Neural cell (in vitro differentiated cells): ENCODE results near the gene TRIM8. TPM values are rescaled to one million over a fixed set of nuclear protein-coding genes. Genes with fewer than 3 reads are reported as not detected.

Experiments used
- H2AFZ ChIP-seq: fragments of 200-600, 300-800 bp; sonication (generic), shearing (Covaris generic); 2 replicates; pipeline ENCODE4 v1.6.0; 2014; ENCODE audit warnings: low read depth, mild to moderate bottlenecking, antibody characterized with exemption, low read length, moderate library complexity
- H3F3A ChIP-seq: fragments of 200-600 bp; shearing (Covaris generic); 2 replicates; pipeline ENCODE4 v1.6.1; 2016; ENCODE audit warnings: mild to moderate bottlenecking, moderate library complexity, mixed read lengths, antibody characterized with exemption, low read length; ENCODE audit not compliant: insufficient read depth, poor library complexity, severe bottlenecking
- H3K27ac ChIP-seq: fragments of 200-600, 300-800 bp; sonication (generic), shearing (Covaris generic); 2 replicates; pipeline ENCODE4 v1.5.1; 2014; ENCODE audit warnings: mild to moderate bottlenecking, low read length, moderate library complexity
- H3K27me3 ChIP-seq: fragments of 300-800, 200-600 bp; sonication (generic), shearing (Covaris generic); 2 replicates; pipeline ENCODE4 v1.6.0; 2014; ENCODE audit warnings: mild to moderate bottlenecking, low read depth, low read length, moderate library complexity; ENCODE audit not compliant: insufficient read depth
- H3K36me3 ChIP-seq: fragments of 300-800, 200-600 bp; sonication (generic), shearing (Covaris generic); 2 replicates; pipeline ENCODE4 v1.5.1; 2014; ENCODE audit warnings: mild to moderate bottlenecking, antibody characterized with exemption, low read length, moderate library complexity; ENCODE audit not compliant: insufficient read depth
- H3K4me2 ChIP-seq: fragments of 300-800, 200-600 bp; sonication (generic), shearing (Covaris generic); 2 replicates; pipeline ENCODE4 v1.6.0; 2014; ENCODE audit warnings: mild to moderate bottlenecking, low read length
- H3K4me3 ChIP-seq: fragments of 300-800, 200-600 bp; sonication (generic), shearing (Covaris generic); 2 replicates; pipeline ENCODE4 v1.5.1; 2014; ENCODE audit warnings: mild to moderate bottlenecking, low read length, moderate library complexity
- H3K79me2 ChIP-seq: fragments of 200-600 bp; shearing (Covaris generic); replicated peaks from 2 replicates; pipeline ENCODE4 v1.6.0; 2014; ENCODE audit warnings: mild to moderate bottlenecking, low read length, moderate library complexity; ENCODE audit not compliant: insufficient read depth
- H3K9ac ChIP-seq: fragments of 300-800, 200-600 bp; sonication (generic), shearing (Covaris generic); 2 replicates; pipeline ENCODE4 v1.6.1; 2016; ENCODE audit warnings: mild to moderate bottlenecking, low read length, mixed read lengths
- H3K9me2 ChIP-seq: fragments of 200-600 bp; shearing (Covaris generic); 2 replicates; pipeline ENCODE4 v1.6.1; 2016; ENCODE audit warnings: mild to moderate bottlenecking, low read length, mixed read lengths; ENCODE audit not compliant: insufficient read depth
- H3K9me3 ChIP-seq: fragments of 200-600, 300-800 bp; sonication (generic), shearing (Covaris generic); 2 replicates; pipeline ENCODE4 v1.6.1; 2016; ENCODE audit warnings: mild to moderate bottlenecking, mixed run types, low read length, moderate library complexity, mixed read lengths
- H4K20me1 ChIP-seq: fragments of 200-600 bp; shearing (Covaris generic); 2 replicates; pipeline ENCODE4 v1.6.1; 2016; ENCODE audit warnings: mild to moderate bottlenecking, mixed run types; ENCODE audit not compliant: insufficient read depth
- EP300 ChIP-seq: fragments of 450-650 bp; conservative IDR thresholded peaks from 2 replicates; pipeline ENCODE4 v1.6.1; 2014; ENCODE audit warnings: antibody characterized with exemption, mild to moderate bottlenecking, moderate library complexity; ENCODE audit not compliant: poor library complexity, severe bottlenecking
- EZH2 ChIP-seq: fragments of 200-600, 300-800 bp; shearing (Covaris generic), sonication (generic); IDR thresholded peaks from 2 replicates; pipeline ENCODE4 v1.6.1; 2014; ENCODE audit warnings: antibody characterized with exemption, low read length, borderline replicate concordance, mild to moderate bottlenecking; ENCODE audit not compliant: insufficient read depth, poor library complexity, severe bottlenecking
- MXI1 ChIP-seq: fragments of 450-650 bp; conservative IDR thresholded peaks from 2 replicates; pipeline ENCODE4 v1.6.1; 2014; ENCODE audit warnings: antibody characterized with exemption, mild to moderate bottlenecking; ENCODE audit not compliant: poor library complexity, severe bottlenecking
- POLR2AphosphoS5 ChIP-seq: IDR thresholded peaks from 2 replicates; pipeline ENCODE4 v1.6.1; 2012
- RAD21 ChIP-seq: fragments of 450-650 bp; conservative IDR thresholded peaks from 2 replicates; pipeline ENCODE4 v1.6.1; 2014; ENCODE audit warnings: antibody characterized with exemption, mild to moderate bottlenecking, moderate library complexity
- REST ChIP-seq: IDR thresholded peaks from 2 replicates; pipeline ENCODE4 v1.6.1; 2012; ENCODE audit warnings: borderline replicate concordance
- SMC3 ChIP-seq: fragments of 450-650 bp; conservative IDR thresholded peaks from 2 replicates; pipeline ENCODE4 v1.6.1; 2014; ENCODE audit warnings: antibody characterized with exemption, mild to moderate bottlenecking, moderate library complexity; ENCODE audit not compliant: poor library complexity
- TAF1 ChIP-seq: IDR thresholded peaks from 2 replicates; pipeline ENCODE4 v1.6.1; 2012; ENCODE audit warnings: low read depth
- polyA plus RNA-seq: library from polyadenylated mRNA; depleted of rRNA; stranded (reverse); fragments of >200 nt; gene quantifications from 2 replicates; pipeline ENCODE4 v1.2.3, GENCODE V29; 2014
- TF ChIP-seq, protein P1 (sequence below): fragments of 450-650 bp; IDR thresholded peaks from 2 replicates; pipeline ENCODE4 v1.5.1; 2014; ENCODE audit warnings: antibody characterized with exemption, mild to moderate bottlenecking, moderate library complexity; ENCODE audit not compliant: poor library complexity, severe bottlenecking

The TRIM8 gene
- polyA plus RNA-seq, 1 donor from 2014 or later, result 47.5 TPM

DNA sequence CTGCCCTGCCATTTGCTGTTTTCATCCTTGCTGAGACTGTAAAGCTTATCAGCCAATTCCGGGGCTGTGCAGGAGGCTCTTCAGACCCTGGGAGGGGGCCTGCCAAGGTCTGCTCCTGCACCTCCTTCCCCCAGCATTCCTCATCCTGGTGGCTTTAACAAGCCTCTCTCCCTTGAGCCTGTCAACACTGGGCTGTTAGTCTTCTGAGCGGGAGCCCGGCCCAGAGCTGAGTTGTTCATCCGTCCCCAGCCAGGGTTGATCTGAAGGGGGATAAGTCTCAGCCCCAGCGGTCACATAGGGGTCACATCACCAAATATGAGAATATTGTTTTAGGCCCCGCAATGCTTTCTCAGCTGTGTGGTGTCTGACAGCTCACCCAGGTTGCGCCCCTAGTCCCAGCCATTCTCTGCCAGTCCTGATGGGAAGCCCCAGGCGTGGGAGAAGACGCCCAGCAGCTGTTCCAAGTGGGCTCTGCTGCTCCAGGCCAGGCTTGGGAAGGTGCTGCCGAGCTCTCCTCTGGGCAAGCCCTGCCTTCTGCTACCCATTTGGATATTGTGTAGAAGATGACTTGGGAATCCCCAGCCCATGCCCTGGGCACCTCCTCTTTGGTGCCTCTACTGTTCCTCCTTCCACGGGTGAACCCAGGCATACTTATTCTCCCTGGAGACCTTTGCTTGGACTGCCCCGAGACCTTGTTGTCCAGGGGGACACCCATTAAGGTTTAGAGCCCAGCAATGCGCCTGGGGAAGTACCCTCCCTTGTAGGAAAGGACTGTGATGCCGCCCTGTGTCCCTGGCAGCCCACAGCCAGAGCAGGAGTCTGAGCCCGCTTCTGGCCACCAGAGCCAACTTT is 23.5 kb upstream of the TRIM8 start:
- H4K20me1 ChIP-seq, result no peaks in the 10 kb centered on the region
- TF ChIP-seq POLR2AphosphoS5, result no peak
- no peak for TF ChIP-seq MXI1
- TF ChIP-seq, protein P1, sequence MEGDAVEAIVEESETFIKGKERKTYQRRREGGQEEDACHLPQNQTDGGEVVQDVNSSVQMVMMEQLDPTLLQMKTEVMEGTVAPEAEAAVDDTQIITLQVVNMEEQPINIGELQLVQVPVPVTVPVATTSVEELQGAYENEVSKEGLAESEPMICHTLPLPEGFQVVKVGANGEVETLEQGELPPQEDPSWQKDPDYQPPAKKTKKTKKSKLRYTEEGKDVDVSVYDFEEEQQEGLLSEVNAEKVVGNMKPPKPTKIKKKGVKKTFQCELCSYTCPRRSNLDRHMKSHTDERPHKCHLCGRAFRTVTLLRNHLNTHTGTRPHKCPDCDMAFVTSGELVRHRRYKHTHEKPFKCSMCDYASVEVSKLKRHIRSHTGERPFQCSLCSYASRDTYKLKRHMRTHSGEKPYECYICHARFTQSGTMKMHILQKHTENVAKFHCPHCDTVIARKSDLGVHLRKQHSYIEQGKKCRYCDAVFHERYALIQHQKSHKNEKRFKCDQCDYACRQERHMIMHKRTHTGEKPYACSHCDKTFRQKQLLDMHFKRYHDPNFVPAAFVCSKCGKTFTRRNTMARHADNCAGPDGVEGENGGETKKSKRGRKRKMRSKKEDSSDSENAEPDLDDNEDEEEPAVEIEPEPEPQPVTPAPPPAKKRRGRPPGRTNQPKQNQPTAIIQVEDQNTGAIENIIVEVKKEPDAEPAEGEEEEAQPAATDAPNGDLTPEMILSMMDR, result no peak
- no peak for TF ChIP-seq EP300
- no peak for TF ChIP-seq REST
- no peak for TF ChIP-seq TAF1
- no peak for TF ChIP-seq SMC3
- no peak for TF ChIP-seq EZH2
- no peak for TF ChIP-seq RAD21
- H3K79me2 ChIP-seq, result no peaks in the 10 kb centered on the region
- H3K9ac ChIP-seq, result no peak overlapping the region
- no peak overlapping the region for H3K4me3 ChIP-seq
- H3K9me2 ChIP-seq, result no peaks in the 10 kb centered on the region
- H3K27ac ChIP-seq, result no peak overlapping the region
- no peaks in the 10 kb centered on the region for H3K36me3 ChIP-seq
- H3K9me3 ChIP-seq, result no peaks in the 10 kb centered on the region
- H3K27me3 ChIP-seq, result no peaks in the 10 kb centered on the region
- no peaks in the 10 kb centered on the region for H3F3A ChIP-seq
- no peak overlapping the region for H3K4me2 ChIP-seq
- no peak overlapping the region for H2AFZ ChIP-seq

DNA sequence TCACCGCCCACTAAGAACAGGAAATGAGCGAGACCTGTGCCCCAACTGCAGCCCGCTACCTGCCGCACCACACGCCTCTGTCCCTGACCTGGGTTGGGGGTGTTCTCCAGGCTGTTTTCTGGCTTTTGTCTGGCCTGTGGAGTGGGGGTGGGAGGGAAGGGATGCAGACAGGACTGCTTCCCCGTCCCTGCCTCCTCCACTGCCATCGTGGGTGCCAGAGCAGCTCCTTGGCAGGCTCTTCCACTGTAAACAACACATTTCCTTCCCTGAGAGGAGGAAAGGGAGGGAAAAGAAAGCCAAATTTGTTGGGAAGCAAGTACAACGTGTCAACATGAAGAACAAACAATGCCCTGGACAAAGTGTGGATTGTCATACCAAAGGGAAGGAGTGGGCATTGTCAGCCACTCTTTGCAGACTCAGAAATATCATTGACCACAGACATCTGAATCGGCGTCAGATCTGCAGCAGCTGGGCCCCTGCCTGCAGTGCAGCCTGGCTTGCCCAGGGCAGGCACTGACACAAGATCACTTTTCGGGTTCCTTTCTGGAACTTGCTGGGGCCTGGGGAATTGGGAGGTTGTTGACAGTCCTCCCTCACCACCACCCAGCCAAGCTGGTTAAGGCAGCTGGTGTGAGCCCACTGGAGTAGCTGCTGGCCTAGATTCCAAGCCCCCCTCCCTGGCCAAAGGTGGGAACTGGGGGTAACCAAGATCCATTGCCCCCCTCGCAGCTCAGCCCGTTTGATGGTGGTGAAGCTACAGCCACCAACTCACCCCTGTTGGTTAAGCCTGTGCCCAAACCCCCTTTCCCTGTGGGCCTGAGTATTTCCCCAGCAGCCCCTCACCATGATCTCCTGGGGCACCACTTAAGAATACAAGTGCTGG is 22.6 kb upstream of the TRIM8 start:
- Histone ChIP-seq H3K27me3 (no peaks in the 10 kb centered on the region), H3K9me2 (no peaks in the 10 kb centered on the region), H3K9ac (no peak overlapping the region), H3K27ac (no peak overlapping the region), H3K4me2 (no peak overlapping the region), H3K79me2 (no peaks in the 10 kb centered on the region), H3K9me3 (no peaks in the 10 kb centered on the region), H2AFZ (no peak overlapping the region), H3F3A (no peaks in the 10 kb centered on the region), H4K20me1 (no peaks in the 10 kb centered on the region), H3K36me3 (no peaks in the 10 kb centered on the region), H3K4me3 (no peak overlapping the region)
- TF ChIP-seq TAF1 (no peak), REST (no peak), POLR2AphosphoS5 (no peak), RAD21 (no peak), EP300 (no peak), SMC3 (no peak)
- TF ChIP-seq, protein P1, result no peak
